ENCODE measurements around the gene TRIM40. TPM values are rescaled to one million over a fixed set of nuclear protein-coding genes. Genes with fewer than 3 reads are reported as not detected.

The TRIM40 gene
- total and polyA plus RNA-seq, 8 donors, result not detected

DNA sequence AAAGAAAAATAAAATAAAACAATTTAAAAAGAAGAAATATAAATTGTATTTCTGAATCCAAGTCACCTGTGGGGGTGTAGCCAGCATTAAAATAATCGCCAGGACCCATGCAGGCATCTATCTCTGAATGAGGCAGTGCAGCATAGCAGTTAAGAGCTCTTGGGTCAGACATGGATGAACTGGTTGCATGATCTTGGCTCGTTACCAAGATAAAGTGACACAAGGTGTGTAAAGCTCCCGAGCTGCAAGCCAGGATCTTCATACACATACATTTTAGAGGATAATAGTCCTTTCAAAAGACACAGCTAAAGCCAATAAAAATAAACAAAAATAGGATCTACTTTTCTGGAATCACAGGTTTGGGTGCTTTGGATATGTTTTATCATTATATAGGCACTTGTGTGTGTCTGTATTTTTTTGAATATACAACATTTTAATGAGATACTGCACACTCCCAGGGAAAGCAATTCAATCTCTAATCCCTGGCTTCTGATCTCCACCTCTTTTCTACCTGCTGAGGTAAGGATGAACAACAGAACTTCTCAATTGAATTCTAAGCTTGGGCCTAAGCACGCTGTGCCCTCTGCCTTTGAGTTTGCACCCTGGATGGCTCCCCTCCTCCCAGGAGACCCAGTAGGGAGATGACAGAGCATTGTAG lies 16.2 kb downstream of the TRIM40 start:
- no peak for DNase-seq
- intact Hi-C loops (cut with DNase I; ENCODE audit: low total_unique reads), result no loop called here

DNA sequence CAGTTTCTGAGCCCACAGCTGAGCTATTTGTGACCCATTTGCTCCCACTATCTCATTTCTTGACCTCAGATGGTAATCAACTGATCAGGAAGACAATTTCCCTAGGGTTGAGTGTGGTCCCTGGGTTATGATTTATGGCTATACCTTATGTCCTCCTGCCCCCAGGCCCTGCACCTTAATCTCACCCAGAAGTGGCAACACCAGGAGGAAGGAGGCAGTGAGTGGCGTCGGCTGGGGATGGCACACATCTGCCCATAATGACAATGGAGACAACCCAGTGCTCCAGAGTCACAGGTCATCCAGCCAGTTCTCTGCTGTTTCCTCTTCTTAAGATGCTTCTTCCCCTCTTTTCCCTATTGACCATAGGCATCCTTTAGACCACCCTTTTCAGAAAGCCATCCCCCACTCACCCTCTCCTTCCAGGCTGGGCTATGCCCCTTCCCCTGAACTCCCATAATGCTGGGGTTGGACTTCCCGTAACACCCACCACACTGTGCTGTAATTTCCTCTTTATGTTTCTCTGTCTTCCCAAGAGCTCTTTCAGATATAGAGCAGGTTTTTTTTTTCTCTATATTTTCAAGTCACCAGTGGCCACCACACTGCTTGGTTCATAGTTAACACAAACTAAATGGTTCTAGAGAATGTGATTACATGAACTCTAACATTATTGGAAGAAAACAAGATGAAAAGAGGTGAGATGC lies 17.1 kb downstream of the TRIM40 start:
- DNase-seq, result no peak
- H3K27me3 ChIP-seq, result peaks cover 0 to 51% (median 3%) of the 10 kb centered on the region in 3 donors
- no peak for TF ChIP-seq POLR2AphosphoS5 (IDR thresholded peaks at IDR 0.05)
- TF ChIP-seq CTCF (IDR thresholded peaks at IDR 0.05), result no peak
- no peak for TF ChIP-seq EP300 (IDR thresholded peaks at IDR 0.05)
- no peak for TF ChIP-seq POLR2A (IDR thresholded peaks at IDR 0.05)
- WGBS, 5 donors, result 74 to 83% (median 77%) methylated on average over 3 of the region's 3 CpGs
- H3K4me3 ChIP-seq, result no peak overlapping the region
- H3K4me1 ChIP-seq, result peaks cover 0 to 10% (median 0%) of the 10 kb centered on the region in 4 donors
- no peak overlapping the region for H3K27ac ChIP-seq
- intact Hi-C loops (cut with DNase I; ENCODE audit: low total_unique reads), result no loop called here
- no peaks in the 10 kb centered on the region for H3K9me3 ChIP-seq
- H3K36me3 ChIP-seq, result no peaks in the 10 kb centered on the region

More for the DNA sequence above, 16.2 kb downstream of the TRIM40 start:
- Histone ChIP-seq H3K9me3 (no peaks in the 10 kb centered on the region), H3K4me3 (no peak overlapping the region), H3K36me3 (no peaks in the 10 kb centered on the region), H3K27ac (no peak overlapping the region), H3K4me1 (peaks cover 0 to 10% (median 0%) of the 10 kb centered on the region in 4 donors), H3K27me3 (peaks cover 0 to 57% (median 3%) of the 10 kb centered on the region in 3 donors)
- TF ChIP-seq CTCF (IDR thresholded peaks at IDR 0.05) (no peak), POLR2AphosphoS5 (IDR thresholded peaks at IDR 0.05) (no peak), POLR2A (IDR thresholded peaks at IDR 0.05) (no peak), EP300 (IDR thresholded peaks at IDR 0.05) (no peak)
- WGBS, 5 donors, result 43 to 65% (median 55%) methylated on average over 4 of the region's 4 CpGs

DNA sequence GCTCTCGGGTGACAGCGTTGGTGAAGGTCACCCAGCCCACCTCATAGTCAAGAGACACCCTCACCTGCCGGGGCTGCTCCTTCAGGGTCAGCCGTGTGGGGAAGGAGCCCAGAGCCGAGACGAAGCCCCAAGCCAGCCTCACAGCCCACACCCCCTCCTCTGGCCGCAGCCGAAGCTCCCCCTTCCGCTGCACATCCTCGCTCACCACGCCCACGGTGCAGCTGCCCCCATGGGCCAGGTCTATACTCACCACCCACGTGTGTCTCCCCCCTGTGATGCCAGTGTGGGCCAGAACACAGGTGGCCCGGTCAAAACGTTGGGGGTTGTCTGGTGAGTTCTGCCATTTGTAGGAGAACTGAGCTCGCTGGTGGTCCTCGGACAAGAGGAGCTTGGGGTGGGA lies 18.1 kb downstream of the TRIM40 start:
- Histone ChIP-seq H3K27ac (no peak overlapping the region), H3K4me1 (peaks cover 0 to 10% (median 0%) of the 10 kb centered on the region in 4 donors), H3K9me3 (no peaks in the 10 kb centered on the region), H3K4me3 (no peak overlapping the region), H3K36me3 (no peaks in the 10 kb centered on the region), H3K27me3 (peaks cover 0 to 52% (median 3%) of the 10 kb centered on the region in 3 donors)
- WGBS, 5 donors, result 83 to 87% (median 86%) methylated on average over 17 of the region's 17 CpGs
- DNase-seq, result no peak
- no peak for TF ChIP-seq CTCF (IDR thresholded peaks at IDR 0.05)
- TF ChIP-seq POLR2A (IDR thresholded peaks at IDR 0.05), result no peak
- no peak for TF ChIP-seq POLR2AphosphoS5 (IDR thresholded peaks at IDR 0.05)
- no peak for TF ChIP-seq EP300 (IDR thresholded peaks at IDR 0.05)
- intact Hi-C loops (cut with DNase I; ENCODE audit: low total_unique reads), result no loop called here

- peak in 1 of 2 donors; percentile 32 for DNase-seq
- no peaks in the 10 kb centered on the region for H3K36me3 ChIP-seq
- TF ChIP-seq POLR2A (IDR thresholded peaks at IDR 0.05) (no peak), POLR2AphosphoS5 (IDR thresholded peaks at IDR 0.05) (no peak)
- H3K27me3 ChIP-seq, result peaks cover 0 to 52% (median 6%) of the 10 kb centered on the region in 3 donors
- H3K4me3 ChIP-seq, result no peak overlapping the region
- intact Hi-C loops (cut with DNase I; ENCODE audit: low total_unique reads), result no loop called here
- no peak overlapping the region for H3K27ac ChIP-seq
- 45 to 68% (median 57%) methylated on average over 12 of the region's 12 CpGs for WGBS, 5 donors
- no peaks in the 10 kb centered on the region for H3K9me3 ChIP-seq
- peaks cover 0 to 10% (median 0%) of the 10 kb centered on the region in 4 donors for H3K4me1 ChIP-seq
Measured at GRCh38 chr6:30154709-30155519, 19.0 kb downstream of the TRIM40 start.
